Measurements from ENCODE around the gene FASN.

The FASN gene

GRCh38 chr17:82072827-82073226 lies 25.2 kb downstream of the FASN start:
- no peak for DNase-seq

GRCh38 chr17:82070611-82071010 lies 27.4 kb downstream of the FASN start:
- DNase-seq: no peak

- peak; percentile 54 to 68 (median 54) for DNase-seq
Measured at GRCh38 chr17:82065638-82066303, 32.3 kb downstream of the FASN start, which contains the start of gene DUS1L. TSS of gene DUS1L (minus strand) at chr17:82065804. CDS start at chr17:82065059, 745 bp downstream.

- DNase-seq: peak in 2 of 3 experiments; percentile 48 to 54
Measured at GRCh38 chr17:82065193-82065637, 32.8 kb downstream of the FASN start.

GRCh38 chr17:82064433-82065192 lies 33.4 kb downstream of the FASN start:
- peak; percentile 4 to 50 (median 41) for DNase-seq

- no peak for DNase-seq
Measured at GRCh38 chr17:82063424-82064415, 34.3 kb downstream of the FASN start.

- DNase-seq: no peak
Measured at GRCh38 chr17:82062984-82063368, 35.1 kb downstream of the FASN start.

GRCh38 chr17:82062076-82062983 lies 35.7 kb downstream of the FASN start:
- no peak for DNase-seq

GRCh38 chr17:82061047-82061925 lies 36.8 kb downstream of the FASN start:
- no peak for DNase-seq

- no peak for DNase-seq
Measured at GRCh38 chr17:82060614-82061013, 37.4 kb downstream of the FASN start.

GRCh38 chr17:82060001-82060380 lies 38.0 kb downstream of the FASN start:
- no peak for DNase-seq

- DNase-seq: no peak
Measured at GRCh38 chr17:82059272-82060000, 38.6 kb downstream of the FASN start.

GRCh38 chr17:82058855-82059249 lies 39.2 kb downstream of the FASN start:
- DNase-seq: no peak

GRCh38 chr17:82058230-82058854 lies 39.7 kb downstream of the FASN start:
- DNase-seq: no peak

- no peak for DNase-seq
Measured at GRCh38 chr17:82056729-82057621, 41.1 kb downstream of the FASN start.

GRCh38 chr17:82055965-82056728 lies 41.9 kb downstream of the FASN start:
- DNase-seq: no peak

GRCh38 chr17:82055023-82055964 lies 42.7 kb downstream of the FASN start:
- DNase-seq: no peak

Measured in NCI-H1417 (cell line).